Lower lobe of right lung (tissue), 2 donors: ENCODE results near the gene HAUS3. TPM values are rescaled to one million over a fixed set of nuclear protein-coding genes. Genes with fewer than 3 reads are reported as not detected.

Source experiments
- ATAC-seq, 2 donors: fragments of 200-7000 bp; cut with Tn5 transposase; one replicate each; pipeline ENCODE4 v1.9.1; 2020 to 2022; ENCODE audit warnings: mild to moderate bottlenecking in 2 of 2, moderate library complexity in 2 of 2
- DNase-seq: peaks from one replicate; pipeline ENCODE4 v3.0.0-alpha.2; 2020
- H3K27ac ChIP-seq: fragments of 200-600 bp; one replicate; pipeline ENCODE4 v1.8.0; 2022
- H3K27me3 ChIP-seq: fragments of 200-600 bp; one replicate; pipeline ENCODE4 v1.8.0; 2022; ENCODE audit warnings: low read depth
- H3K36me3 ChIP-seq: fragments of 200-600 bp; one replicate; pipeline ENCODE4 v1.8.0; 2022; ENCODE audit warnings: mild to moderate bottlenecking
- H3K4me1 ChIP-seq: fragments of 200-600 bp; one replicate; pipeline ENCODE4 v1.8.0; 2022
- H3K4me3 ChIP-seq: fragments of 200-600 bp; one replicate; pipeline ENCODE4 v1.8.0; 2022; ENCODE audit warnings: mild to moderate bottlenecking
- H3K9me3 ChIP-seq: fragments of 200-600 bp; one replicate; pipeline ENCODE4 v1.8.0; 2022
- intact Hi-C: fragments of 100-400 bp; cut with DNase I; formaldehyde crosslinking; loops from one replicate; pipeline ENCODE4 v1.11.0; 2022
- total RNA-seq: library from RNA; stranded (reverse); fragmentation: NEBNext Ultra II Directional; extraction: Animal tissue kit (Norgen Biotek cat#: 25700); gene quantifications from one replicate; pipeline ENCODE4 v1.2.1, GENCODE V29; 2021
- TF ChIP-seq, protein P1 (sequence below): fragments of 200-600 bp; IDR thresholded peaks from one replicate; pipeline ENCODE4 v1.8.0; 2022; ENCODE audit warnings: antibody characterized with exemption, mild to moderate bottlenecking
- donor health status: DM: no; HTN: yes; CAD: no; lungs with severe emphysema.

The HAUS3 gene
- total RNA-seq, 1 donor from 2014 or later = 12.3 TPM

DNA sequence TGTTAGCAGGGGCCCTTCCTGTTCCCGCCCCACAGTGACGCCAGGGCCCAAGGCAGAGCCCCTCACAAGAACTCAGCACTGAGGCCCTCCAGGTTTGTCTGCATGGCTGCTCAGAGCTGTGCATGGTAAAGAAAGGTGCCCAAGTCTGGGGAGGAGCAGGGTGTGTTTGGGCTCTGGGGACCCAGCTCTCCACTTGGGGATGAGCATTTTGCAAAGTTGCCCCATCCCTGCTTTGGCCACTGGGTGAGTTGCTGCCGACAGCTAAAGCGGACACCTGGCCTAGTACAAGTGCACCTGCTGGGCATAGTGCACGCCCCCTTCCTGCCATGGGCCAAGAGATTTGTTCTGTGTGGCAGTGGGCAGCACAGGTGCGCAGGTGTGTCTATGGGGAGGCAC lies 22.0 kb upstream of the HAUS3 start:
- ATAC-seq = no peak
- Histone ChIP-seq H3K27ac (no peak overlapping the region), H3K36me3 (peaks cover 4% of the 10 kb centered on the region), H3K4me1 (peaks cover 53% of the 10 kb centered on the region), H3K4me3 (no peak overlapping the region), H3K9me3 (no peaks in the 10 kb centered on the region), H3K27me3 (no peaks in the 10 kb centered on the region)
- TF ChIP-seq, protein P1, sequence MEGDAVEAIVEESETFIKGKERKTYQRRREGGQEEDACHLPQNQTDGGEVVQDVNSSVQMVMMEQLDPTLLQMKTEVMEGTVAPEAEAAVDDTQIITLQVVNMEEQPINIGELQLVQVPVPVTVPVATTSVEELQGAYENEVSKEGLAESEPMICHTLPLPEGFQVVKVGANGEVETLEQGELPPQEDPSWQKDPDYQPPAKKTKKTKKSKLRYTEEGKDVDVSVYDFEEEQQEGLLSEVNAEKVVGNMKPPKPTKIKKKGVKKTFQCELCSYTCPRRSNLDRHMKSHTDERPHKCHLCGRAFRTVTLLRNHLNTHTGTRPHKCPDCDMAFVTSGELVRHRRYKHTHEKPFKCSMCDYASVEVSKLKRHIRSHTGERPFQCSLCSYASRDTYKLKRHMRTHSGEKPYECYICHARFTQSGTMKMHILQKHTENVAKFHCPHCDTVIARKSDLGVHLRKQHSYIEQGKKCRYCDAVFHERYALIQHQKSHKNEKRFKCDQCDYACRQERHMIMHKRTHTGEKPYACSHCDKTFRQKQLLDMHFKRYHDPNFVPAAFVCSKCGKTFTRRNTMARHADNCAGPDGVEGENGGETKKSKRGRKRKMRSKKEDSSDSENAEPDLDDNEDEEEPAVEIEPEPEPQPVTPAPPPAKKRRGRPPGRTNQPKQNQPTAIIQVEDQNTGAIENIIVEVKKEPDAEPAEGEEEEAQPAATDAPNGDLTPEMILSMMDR = no peak
- DNase-seq = no peak
- intact Hi-C loops = no loop called here

DNA sequence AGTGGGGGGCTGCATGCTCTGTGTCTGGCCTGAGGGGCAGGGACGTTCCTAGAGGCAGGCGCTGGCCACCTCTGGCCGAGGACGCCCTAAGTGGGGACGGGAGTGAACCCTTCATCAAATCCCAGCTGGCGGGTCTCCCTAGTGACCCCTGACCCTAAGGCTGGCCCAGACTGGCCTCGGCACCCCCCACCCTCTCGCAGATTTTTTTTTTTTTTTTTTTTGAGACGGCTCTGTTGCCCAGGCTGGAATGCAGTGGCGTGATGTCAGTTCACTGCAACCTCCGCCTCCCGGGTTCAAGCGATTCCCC lies 21.0 kb upstream of the HAUS3 start:
- intact Hi-C loops = no loop called here
- H3K4me3 ChIP-seq = peak overlapping the region; percentile 98
- H3K4me1 ChIP-seq = peaks cover 63% of the 10 kb centered on the region
- no peaks in the 10 kb centered on the region for H3K27me3 ChIP-seq
- TF ChIP-seq, protein P1 = no peak
- ATAC-seq = no peak
- no peaks in the 10 kb centered on the region for H3K9me3 ChIP-seq
- no peak for DNase-seq
- H3K36me3 ChIP-seq = peaks cover 15% of the 10 kb centered on the region
- H3K27ac ChIP-seq = peak overlapping the region; percentile 94

DNA sequence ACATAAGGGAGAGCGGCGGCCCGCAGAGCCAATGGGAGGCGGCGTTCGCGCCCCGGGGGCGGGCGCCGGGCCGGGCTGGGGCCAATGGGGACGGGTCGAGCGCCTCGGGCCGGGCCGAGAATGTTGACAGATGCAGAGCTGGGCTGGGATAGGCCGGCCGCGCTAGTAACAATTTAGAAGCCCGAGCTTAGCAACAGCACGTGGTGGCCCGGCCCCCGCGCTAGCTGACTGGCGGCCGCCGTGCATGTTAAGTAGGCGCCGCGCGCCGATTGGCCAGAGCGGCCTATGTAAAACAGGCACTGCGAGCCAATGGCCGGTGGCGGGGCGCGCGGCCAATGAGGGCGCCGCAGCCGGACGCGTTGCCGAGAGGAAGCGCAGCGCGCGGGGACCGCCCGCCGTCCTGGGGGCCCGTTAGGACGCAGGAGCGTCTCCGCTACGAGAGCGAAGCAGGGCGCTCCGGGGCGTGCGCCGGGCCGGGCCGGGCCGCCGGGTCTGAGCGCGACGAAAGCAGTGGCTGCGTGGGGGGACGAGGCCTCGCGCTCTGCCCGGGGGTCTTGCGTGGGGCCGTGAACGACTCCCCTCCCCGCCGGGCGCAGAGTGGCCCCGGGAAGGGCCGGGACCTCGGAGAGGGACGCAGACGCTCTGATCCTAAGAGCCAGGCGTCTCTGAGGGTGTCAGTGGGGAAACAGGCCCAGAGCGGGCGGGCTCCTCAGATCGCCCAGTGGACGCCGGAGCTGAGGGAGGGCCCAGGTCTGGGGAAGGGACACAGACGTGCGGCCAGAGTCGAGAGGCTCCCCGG lies 20.4 kb upstream of the HAUS3 start:
- DNase-seq (peak; percentile 100), ATAC-seq (peak; percentile 97)
- TF ChIP-seq, protein P1 = no peak
- no peaks in the 10 kb centered on the region for H3K9me3 ChIP-seq
- peaks cover 20% of the 10 kb centered on the region for H3K36me3 ChIP-seq
- H3K27me3 ChIP-seq = no peaks in the 10 kb centered on the region
- H3K4me1 ChIP-seq = peaks cover 69% of the 10 kb centered on the region
- peak overlapping the region; percentile 98 for H3K4me3 ChIP-seq
- peak overlapping the region; percentile 94 for H3K27ac ChIP-seq
- intact Hi-C loops = no loop called here

- H3K9me3 ChIP-seq = no peaks in the 10 kb centered on the region
- H3K36me3 ChIP-seq = peaks cover 23% of the 10 kb centered on the region
- no peaks in the 10 kb centered on the region for H3K27me3 ChIP-seq
- H3K4me3 ChIP-seq = peak within 1 kb of the TSS; percentile 98
- TF ChIP-seq, protein P1 = no peak
- intact Hi-C loops = no loop called here
- DNase-seq (no peak), ATAC-seq (no peak)
- peak within 1 kb of the TSS; percentile 94 for H3K27ac ChIP-seq
- peaks cover 72% of the 10 kb centered on the region for H3K4me1 ChIP-seq
Measured at GRCh38 chr4:2261853-2262144, 19.9 kb upstream of the HAUS3 start, which contains the start of gene MXD4. Gene MXD4, minus strand, starts transcription at chr4:2262109. Its CDS starts 129 bp downstream, at chr4:2261980.

GRCh38 chr4:2261110-2261852 lies 19.4 kb upstream of the HAUS3 start:
- Histone ChIP-seq H3K27me3 (no peaks in the 10 kb centered on the region), H3K36me3 (peaks cover 23% of the 10 kb centered on the region), H3K27ac (peak overlapping the region; percentile 87), H3K4me1 (peaks cover 72% of the 10 kb centered on the region), H3K4me3 (peak overlapping the region; percentile 98), H3K9me3 (no peaks in the 10 kb centered on the region)
- DNase-seq (peak; percentile 76), ATAC-seq (peak; percentile 13 to 31)
- intact Hi-C loops = no loop called here
- TF ChIP-seq, protein P1 = no peak
